RWPE2 (cell line): ENCODE results near the gene NKAIN2.

ENCODE experiments used
- ATAC-seq: fragments of 200-7000 bp; cut with Tn5 transposase; 3 replicates; pipeline ENCODE4 v1.9.1; 2021; ENCODE audit warnings: low read depth
- DNase-seq: peaks from one replicate; pipeline ENCODE4 v3.0.0-alpha.2; 2020; ENCODE audit warnings: low spot score
- H3K27ac ChIP-seq: fragments of 450-650 bp; 2 replicates; pipeline ENCODE4 v1.5.1; 2017; ENCODE audit warnings: mild to moderate bottlenecking; ENCODE audit not compliant: poor library complexity, severe bottlenecking
- H3K27me3 ChIP-seq: fragments of 250-450 bp; sonication (Bioruptor Pico); 2 replicates; pipeline ENCODE4 v1.5.1; 2021; ENCODE audit warnings: mild to moderate bottlenecking, moderate library complexity; ENCODE audit not compliant: insufficient read depth, poor library complexity, severe bottlenecking
- H3K36me3 ChIP-seq: fragments of 250-450 bp; sonication (Bioruptor Pico); 2 replicates; pipeline ENCODE4 v1.5.1; 2020; ENCODE audit warnings: low read depth, mild to moderate bottlenecking, moderate library complexity
- H3K4me1 ChIP-seq: fragments of 250-450 bp; sonication (Bioruptor Pico); 2 replicates; pipeline ENCODE4 v1.5.1; 2021; ENCODE audit warnings: mild to moderate bottlenecking, moderate library complexity; ENCODE audit not compliant: insufficient read depth, poor library complexity, severe bottlenecking
- H3K4me3 ChIP-seq: fragments of 250-450 bp; sonication (Bioruptor Pico); 2 replicates; pipeline ENCODE4 v1.5.1; 2021; ENCODE audit warnings: mild to moderate bottlenecking, moderate library complexity; ENCODE audit not compliant: severe bottlenecking
- H3K9me3 ChIP-seq: fragments of 250-450 bp; sonication (Bioruptor Pico); 2 replicates; pipeline ENCODE4 v1.5.1; 2021; ENCODE audit warnings: mild to moderate bottlenecking, moderate library complexity; ENCODE audit not compliant: severe bottlenecking
- TF ChIP-seq, protein P1 (sequence below): fragments of 450-650 bp; IDR thresholded peaks from one replicate; pipeline ENCODE4 v1.5.1; 2017; ENCODE audit warnings: mild to moderate bottlenecking, moderate library complexity; ENCODE audit not compliant: poor library complexity, severe bottlenecking

Gene NKAIN2

DNA sequence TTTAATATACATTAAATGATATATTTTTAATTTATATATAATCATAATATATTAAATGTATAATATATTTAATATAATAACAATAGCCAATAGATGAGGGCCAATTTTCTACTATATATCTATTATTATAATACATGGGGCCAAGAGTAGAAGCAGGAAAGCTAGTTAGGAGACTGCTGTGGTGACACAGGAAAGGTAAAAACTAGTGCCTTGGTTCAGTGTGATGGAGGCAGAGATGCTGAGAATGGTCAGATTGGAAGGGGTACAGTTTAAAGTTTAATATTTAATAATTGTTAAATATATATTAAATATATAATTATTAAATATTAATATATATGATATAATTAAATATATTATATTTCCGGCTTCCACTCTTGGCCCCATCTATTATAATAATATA is 1055.7 kb downstream of the NKAIN2 start:
- no peak overlapping the region for H3K4me3 ChIP-seq
- H3K9me3 ChIP-seq, result no peaks in the 10 kb centered on the region
- no peaks in the 10 kb centered on the region for H3K4me1 ChIP-seq
- no peaks in the 10 kb centered on the region for H3K36me3 ChIP-seq
- ATAC-seq, result no peak
- DNase-seq, result no peak
- TF ChIP-seq, protein P1, sequence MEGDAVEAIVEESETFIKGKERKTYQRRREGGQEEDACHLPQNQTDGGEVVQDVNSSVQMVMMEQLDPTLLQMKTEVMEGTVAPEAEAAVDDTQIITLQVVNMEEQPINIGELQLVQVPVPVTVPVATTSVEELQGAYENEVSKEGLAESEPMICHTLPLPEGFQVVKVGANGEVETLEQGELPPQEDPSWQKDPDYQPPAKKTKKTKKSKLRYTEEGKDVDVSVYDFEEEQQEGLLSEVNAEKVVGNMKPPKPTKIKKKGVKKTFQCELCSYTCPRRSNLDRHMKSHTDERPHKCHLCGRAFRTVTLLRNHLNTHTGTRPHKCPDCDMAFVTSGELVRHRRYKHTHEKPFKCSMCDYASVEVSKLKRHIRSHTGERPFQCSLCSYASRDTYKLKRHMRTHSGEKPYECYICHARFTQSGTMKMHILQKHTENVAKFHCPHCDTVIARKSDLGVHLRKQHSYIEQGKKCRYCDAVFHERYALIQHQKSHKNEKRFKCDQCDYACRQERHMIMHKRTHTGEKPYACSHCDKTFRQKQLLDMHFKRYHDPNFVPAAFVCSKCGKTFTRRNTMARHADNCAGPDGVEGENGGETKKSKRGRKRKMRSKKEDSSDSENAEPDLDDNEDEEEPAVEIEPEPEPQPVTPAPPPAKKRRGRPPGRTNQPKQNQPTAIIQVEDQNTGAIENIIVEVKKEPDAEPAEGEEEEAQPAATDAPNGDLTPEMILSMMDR, result no peak
- no peaks in the 10 kb centered on the region for H3K27me3 ChIP-seq
- no peak overlapping the region for H3K27ac ChIP-seq

GRCh38 chr6:124866040-124866439 is 1062.4 kb downstream of the NKAIN2 start:
- Histone ChIP-seq H3K4me1 (no peaks in the 10 kb centered on the region), H3K4me3 (no peak overlapping the region), H3K9me3 (no peaks in the 10 kb centered on the region), H3K27me3 (no peaks in the 10 kb centered on the region), H3K27ac (no peak overlapping the region), H3K36me3 (no peaks in the 10 kb centered on the region)
- TF ChIP-seq, protein P1, result no peak
- ATAC-seq (no peak), DNase-seq (no peak)

GRCh38 chr6:124867121-124867520 is 1063.5 kb downstream of the NKAIN2 start:
- Histone ChIP-seq H3K9me3 (no peaks in the 10 kb centered on the region), H3K36me3 (no peaks in the 10 kb centered on the region), H3K4me1 (no peaks in the 10 kb centered on the region), H3K27me3 (no peaks in the 10 kb centered on the region), H3K27ac (no peak overlapping the region), H3K4me3 (no peak overlapping the region)
- ATAC-seq (no peak), DNase-seq (no peak)
- TF ChIP-seq, protein P1, result no peak

DNA sequence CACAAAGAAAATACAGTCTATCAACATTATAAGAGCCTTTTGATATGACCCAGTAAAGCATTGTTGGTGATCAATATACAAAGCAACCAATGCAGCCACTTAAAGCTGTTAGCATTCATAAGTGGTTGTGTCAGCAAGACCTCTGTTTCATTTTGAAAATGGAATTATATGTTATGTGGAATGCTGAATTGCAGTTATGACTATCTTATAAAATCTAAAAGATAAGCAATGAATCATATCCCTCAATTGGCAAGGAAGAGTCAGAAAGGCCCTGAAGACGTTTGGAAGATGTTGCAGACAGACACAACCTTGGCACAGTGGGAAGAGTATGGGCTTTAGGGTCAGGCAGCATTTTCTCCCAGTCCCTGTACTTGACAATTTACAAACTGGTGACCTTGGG is 1064.8 kb downstream of the NKAIN2 start:
- Histone ChIP-seq H3K4me1 (no peaks in the 10 kb centered on the region), H3K27ac (no peak overlapping the region), H3K9me3 (no peaks in the 10 kb centered on the region), H3K36me3 (no peaks in the 10 kb centered on the region), H3K4me3 (no peak overlapping the region), H3K27me3 (no peaks in the 10 kb centered on the region)
- TF ChIP-seq, protein P1, result no peak
- no peak for DNase-seq
- no peak for ATAC-seq

DNA sequence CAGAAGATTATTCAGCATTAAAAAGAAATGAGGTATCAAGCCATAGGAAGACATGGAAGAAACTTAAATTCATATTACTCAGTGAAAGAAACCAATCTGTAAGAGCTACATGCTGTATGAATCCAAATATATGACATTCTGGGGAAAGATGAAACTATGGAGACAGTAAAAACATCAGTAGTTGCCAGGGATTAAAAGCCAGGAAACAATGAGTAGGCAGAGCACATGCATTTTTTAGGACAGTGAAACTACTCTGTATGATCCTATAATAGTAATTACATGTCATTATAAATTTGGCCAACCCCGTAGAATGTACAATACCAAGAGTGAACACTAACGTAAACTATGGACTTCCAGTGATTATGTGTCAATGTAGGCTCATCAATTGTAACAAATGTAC is 1065.8 kb downstream of the NKAIN2 start:
- Histone ChIP-seq H3K36me3 (no peaks in the 10 kb centered on the region), H3K9me3 (no peaks in the 10 kb centered on the region), H3K27me3 (no peaks in the 10 kb centered on the region), H3K4me1 (no peaks in the 10 kb centered on the region), H3K27ac (no peak overlapping the region), H3K4me3 (no peak overlapping the region)
- TF ChIP-seq, protein P1, result no peak
- DNase-seq (no peak), ATAC-seq (no peak)
